GM21447 (cell line): ENCODE measurements around the gene LMX1B.
"Not testable (repeated sequence)": the region's sequence is repeated elsewhere in the genome, so short reads cannot be mapped to it uniquely, and the experiment has no call there.

Experiments
- ATAC-seq: cut with Tn5 transposase; IDR thresholded peaks from one replicate; pipeline ENCODE4 v1.9.1; 2021; ENCODE audit not compliant: unreplicated experiment

Gene LMX1B

DNA sequence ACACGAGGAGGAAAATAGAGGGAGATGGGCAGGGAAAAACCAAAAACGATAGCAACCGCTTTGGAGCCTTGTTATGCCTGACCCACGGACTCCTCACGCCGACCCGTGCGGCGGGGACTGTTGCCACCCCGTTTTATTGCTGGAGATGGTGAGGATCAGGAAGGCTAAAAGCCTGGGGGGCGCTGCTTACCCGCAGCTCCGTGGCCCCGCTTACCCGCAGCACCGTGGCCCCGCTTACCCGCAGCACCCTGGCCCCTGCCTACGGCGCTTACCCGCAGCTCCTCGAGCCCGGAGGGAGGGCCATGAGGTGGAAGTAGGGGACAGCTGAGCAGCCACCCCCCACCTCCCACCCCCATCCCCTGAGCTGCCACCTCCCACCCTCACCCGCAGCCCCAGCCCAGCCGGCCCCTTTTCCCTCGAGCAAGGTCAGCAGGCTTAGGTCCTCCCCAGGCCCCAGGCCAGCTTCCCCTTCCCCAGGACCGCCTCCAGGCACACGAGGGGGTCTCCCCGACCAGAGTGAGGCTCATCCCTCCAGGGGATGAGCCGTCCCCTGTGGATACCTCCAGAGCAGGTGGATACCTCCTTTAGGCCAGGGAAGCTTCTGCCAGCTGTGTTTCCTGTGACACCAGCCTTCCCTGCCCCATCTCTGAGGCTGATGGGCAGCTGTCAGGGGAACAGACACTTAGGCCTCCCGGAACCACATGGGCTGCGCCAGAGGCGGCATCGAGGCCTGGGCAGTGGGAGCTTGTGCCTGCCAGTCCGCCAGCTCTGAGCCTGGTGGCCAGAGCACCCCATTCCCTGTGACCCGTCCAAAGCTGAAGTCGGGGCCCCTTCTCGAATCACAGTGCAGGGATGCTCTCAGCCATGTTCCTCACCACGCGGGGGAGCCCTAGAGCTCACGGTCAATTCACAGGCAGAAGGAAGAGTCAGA is 92.3 kb downstream of the LMX1B start:
- ATAC-seq = no peak

DNA sequence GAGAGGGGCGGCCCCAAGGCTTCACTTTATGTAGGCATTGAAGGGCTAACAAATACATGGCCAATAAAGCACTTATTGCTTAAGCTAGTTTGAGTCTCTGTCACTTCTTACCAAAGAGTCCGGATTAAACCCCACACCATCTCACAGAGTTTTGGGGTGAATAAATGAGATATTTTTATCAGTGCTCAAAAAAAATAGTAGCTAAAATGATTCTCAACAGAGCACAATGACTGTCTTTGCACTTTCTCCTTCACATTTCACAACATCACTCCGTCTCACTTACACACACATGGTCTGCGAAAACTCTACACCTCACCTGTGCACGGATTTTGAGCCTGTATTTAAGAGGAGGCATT is 92.9 kb downstream of the LMX1B start:
- no peak for ATAC-seq

DNA sequence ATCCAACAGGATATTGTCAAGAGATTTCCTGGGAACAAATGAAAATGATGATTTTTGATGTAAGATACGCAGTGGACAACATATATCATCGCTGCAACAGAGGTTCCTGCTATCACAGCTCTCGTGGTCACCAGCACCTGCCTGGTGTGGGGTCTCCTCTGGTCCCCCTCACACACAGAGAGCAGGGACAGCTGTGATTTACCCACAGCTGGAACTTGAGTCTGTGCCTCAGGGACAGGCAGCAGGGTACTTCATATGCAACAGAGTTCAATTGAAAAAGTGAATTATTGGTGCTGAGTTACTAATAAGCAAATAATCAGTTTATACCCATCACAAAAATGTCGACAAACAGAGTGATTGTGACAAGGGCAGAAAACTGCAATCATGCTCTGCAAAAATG is 93.4 kb downstream of the LMX1B start:
- ATAC-seq = no peak

DNA sequence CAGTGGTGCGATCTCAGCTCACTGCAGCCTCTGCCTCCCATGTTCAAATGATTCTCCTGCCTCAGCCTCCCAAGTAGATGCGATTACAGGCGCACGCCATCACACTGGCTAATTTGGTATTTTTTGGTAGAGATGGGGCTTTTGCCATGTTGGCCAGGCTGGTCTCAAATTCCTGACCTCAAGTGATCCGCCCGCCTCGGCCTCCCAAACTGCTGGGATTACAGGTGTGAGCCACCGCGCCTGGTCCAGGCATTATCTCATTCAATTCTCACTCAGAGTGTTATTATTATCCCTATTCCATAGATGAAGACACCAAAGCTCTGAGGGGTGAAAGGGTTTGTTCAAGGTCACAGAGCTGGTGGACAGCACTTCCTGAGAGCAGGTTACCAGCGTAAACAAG is 94.0 kb downstream of the LMX1B start:
- ATAC-seq = not testable (repeated sequence)

DNA sequence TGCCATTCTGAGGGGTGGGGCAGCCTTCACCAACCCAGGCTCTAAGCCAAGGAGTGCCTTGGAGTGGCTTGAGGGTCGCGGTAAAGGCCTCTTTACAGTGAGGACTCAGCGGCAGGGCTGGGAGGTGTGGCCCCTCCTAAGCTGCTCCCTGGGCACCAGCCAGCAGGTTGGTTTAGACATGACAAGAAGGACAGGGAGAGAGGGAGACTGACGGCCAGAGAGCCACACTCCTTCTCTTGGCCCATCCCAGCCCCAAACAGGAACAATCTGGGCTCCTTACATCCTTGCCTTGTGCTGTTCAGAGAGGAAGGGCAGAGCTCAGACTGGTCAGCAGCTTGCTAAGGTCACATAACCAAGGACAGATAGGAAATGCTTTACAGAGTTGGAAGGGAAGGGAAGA is 94.5 kb downstream of the LMX1B start:
- ATAC-seq = no peak

DNA sequence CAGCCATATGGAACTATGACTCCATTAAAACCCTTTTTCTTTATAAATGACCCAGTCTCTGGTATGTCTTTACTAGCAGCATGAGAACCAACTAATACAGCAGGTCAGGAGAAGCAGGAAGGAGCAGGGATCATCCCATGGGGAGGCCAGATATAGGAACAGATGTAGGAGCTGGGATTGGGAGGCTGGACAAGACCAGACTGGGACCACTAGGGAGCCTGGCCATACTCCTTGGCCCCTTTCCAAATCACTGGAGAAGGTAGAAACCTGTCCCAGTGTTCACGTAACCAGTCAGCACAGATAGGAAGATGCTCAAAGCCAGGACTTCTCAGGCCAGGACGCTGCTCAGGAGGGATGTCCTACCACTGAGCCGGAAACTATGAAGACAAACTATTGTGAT is 95.5 kb downstream of the LMX1B start:
- ATAC-seq = no peak

DNA sequence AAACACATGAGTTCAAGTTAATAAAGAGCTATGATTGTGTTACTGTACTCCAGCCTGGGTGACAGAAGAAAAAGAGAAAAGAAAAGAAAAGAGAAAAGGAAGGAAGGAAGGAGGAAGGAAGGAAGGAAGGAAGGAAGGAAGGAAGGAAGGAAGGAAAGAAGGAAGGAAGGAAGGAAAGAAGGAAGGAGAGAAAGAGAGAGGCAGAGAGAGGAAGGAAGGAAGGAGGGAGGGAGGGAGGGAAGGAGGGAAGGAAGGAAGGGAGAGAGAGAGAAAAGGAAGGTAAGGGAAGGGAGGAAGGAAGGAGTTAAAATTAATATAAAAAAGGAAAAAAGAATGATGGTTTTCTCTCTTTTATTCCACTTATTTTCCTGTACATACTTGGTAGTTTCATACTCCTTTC is 101.7 kb downstream of the LMX1B start:
- no peak for ATAC-seq

DNA sequence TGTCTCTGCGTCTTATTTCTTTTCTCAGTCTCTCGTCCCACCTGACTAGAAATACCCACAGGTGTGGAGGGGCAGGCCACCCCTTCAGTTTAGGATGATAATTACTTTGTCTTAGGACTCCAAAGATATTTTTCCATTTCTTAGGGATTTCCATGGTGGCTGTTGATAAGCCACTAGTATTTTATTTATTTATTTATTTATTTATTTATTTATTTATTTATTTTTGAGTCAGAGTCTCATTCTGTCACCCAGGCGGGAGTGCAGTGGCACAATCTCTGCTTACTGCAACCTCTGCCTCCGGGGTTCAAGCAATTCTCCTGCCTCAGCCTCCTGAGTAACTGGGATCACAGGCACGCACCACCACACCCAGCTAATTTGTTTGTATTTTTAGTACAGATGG is 103.7 kb downstream of the LMX1B start:
- not testable (repeated sequence) for ATAC-seq

DNA sequence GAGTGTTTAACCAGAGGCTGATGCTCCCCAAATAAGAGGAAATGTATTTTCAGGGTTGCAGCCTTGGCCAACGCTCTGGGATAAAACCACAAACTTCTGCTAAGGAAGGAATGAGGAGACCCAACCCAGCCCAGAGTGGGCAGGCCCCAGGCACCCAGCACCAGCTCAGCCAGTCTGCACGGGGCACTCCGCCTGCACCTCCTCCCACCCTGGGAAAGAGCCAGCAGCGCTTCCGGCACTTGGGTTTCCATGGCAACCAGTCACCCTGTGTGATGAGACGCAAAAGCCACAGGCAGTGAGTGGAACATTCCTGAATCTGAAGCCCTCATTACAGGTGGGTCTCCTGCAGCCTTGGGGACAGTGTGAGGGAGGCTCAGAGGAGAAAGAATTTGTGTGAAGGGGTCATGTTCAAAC is 105.9 kb downstream of the LMX1B start:
- ATAC-seq = no peak

DNA sequence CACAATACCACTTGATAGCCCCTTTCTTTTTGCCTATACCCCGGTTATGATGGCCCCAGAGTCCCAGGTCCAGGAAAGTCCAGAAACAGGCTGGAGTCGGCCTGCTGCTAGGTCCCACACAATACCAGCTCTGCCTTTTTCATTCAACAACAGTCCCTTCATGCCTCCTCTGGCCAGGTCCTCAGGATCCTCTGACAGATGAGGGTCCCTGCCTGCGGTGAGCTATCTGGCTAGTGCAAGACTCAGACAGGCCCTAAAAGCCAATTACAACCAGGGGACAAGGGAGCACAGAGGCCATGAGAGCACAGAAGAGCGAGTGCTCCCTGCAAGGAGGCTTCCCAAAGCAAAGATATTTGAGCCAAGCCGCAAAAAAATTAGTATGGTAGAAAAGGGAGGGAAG is 106.3 kb downstream of the LMX1B start:
- no peak for ATAC-seq

DNA sequence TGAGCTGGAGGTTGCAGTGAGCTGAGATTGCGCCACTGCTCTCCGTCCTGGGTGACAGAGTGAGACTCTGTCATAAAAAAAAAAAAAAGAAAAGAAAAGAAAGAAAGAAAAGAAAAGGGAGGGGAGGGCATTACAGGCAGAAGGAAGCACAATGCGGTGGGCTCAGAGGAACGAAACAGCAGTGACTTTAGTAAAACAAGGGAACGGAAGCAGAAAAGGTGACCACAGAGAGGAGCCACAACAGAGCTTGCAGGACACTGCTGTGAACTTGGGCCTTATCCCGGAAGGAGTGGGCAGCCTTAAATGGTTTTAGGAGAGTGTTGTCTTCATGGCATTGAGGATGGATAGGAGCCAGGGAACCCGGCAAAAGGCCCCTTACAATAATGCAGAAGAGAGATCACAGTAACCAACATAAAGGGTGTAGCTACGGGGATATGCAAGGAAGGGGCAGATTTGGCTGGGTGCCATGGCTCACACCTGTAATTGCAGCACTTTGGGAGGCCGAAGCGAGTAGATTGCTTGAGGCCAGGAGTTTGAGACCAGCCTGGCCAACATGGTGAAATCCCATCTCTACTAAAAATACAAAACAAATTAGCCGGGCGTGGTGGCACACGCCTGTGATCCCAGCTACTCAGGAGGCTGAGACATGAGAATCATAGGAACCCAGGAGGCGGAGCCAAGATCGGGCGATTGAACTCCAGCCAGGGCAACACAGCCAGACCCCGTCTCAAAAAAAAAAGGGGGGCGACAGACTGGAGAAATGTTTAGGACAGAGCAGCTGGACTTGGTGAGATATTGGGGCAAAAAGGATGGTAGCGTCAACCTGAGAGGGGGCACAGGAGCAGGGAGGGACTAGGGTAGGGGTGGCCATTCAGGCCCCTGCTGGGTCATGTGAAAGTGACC is 107.2 kb downstream of the LMX1B start:
- ATAC-seq = no peak

DNA sequence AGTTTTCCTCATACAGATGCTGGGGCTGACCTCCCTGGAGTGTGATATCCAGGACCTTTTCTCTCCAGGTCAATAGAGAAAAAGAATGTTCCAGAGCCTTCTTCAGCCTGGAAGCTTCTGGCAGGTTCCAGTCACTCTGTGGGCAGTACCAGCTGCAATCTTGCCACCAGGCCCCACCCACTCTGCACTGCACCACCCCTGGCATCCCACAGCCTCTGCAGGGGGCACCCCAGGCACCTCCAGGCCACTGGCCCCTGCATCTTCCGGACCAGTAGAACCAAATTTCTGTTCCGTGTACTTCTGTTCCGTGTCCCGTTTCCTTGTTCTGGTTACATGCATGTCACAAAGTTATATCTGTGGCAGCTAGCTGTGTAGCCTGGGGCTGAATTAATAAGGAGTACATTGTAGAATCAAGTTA is 107.8 kb downstream of the LMX1B start:
- no peak for ATAC-seq

DNA sequence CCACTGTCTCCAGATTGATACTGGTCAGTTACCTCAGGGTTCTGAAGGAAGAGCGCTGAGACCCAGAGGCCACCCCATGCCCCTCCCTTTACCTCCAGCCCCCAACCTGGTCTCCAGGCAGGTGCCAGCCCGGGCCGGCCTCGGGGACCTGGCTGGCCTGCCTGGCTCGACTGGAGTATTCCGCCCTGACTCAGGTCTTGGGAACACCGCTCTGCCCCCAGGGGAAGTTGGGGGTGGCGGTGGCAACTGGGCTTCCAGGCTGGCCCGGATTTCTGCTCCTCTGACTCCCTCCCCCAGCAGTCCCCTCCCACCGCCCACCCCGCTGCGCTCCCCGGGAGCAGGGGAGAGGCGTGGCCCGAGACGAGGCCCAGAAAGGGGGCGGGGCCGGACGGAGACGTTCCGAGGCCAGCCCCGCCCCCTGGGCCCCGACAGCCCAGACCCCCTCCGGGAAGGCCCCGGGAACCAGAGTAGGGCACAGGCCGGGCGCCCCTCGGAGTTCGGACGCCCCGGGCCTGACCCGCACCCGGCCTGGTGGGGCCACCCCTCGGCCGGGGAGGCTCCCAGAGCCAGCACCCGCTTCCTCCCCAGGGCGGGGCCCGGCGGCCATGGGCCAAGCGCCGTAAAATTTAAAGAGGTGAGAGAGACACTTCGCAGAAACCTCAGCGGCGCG is 108.7 kb downstream of the LMX1B start:
- peak; percentile 67 for ATAC-seq

DNA sequence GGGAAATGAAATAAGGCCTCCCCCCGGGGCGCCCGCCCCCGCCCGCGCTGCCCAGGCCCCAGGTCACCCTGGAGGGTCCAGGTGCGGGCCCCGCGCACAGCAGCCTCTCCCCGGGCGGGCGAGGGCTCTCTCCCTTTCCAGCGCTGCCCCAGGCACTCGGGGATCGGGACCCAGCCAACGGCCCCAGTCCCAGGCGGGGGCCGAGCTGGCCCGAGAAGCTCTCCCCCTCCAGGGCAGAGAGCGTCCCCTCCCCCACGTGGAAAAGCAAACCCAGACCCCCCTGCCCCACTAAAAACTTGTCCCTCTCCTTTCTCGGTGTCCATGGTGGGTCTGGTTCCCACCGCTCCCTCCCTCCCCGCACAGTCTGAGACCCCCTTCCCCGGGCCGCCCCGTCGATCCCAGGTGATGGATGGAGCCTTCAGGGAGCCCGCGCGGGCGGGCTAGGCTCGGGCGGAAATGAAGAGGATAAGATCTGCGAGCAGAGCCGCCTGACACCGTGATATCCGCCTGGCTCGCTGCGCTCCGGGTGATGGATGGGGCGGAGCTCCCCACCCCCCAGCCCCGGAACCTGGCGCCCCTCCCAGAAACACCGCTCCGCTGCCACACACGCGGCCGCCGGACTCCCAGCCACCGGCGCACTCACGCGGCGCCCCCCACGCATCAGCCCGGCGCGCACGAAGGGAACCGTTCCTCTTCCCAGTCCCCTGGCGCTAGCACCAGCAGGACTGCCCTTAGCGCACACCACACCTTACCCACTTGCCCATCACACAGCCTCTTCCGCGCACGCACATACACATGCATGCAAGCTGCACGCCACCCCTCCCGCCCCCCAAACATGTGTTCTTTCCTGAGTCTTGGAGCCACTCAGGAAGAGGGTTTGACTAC is 109.4 kb downstream of the LMX1B start:
- peak; percentile 52 for ATAC-seq

DNA sequence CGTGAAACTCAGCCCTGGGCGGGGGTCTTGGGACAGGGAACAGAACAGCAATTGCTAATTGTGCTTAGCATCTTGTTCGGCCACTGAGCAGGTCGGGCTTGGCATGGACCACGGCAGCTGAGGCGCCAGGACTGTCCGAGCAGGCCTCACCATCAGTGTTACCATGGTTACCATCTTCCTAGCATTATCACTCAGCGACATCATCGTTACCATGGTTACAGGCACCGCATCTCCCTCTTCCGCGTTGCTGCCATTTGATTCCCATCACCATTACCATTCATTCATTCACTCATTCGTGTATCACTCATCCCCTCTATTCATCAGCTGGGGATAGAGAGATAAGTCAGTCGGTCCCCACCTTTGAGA is 110.1 kb downstream of the LMX1B start:
- no peak for ATAC-seq

DNA sequence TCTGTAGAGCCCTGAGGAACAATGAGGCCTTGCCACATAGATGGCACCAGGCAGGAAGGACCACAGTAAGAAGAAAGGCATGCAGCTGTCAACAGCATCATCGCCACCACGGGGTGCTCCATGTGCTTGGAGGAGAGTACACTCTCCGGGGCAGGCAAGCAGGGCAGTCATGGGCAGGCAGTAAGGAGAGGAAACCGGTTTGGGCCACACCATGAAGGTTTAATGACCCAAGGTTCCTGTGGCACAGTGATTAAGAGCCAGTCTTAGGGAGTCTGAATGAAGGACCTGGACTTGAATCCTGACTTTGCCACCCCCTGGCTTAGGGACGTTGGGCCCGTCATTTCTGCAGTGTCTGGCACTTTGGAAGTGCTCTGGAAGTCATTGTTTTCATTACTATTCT is 110.5 kb downstream of the LMX1B start:
- ATAC-seq = no peak

DNA sequence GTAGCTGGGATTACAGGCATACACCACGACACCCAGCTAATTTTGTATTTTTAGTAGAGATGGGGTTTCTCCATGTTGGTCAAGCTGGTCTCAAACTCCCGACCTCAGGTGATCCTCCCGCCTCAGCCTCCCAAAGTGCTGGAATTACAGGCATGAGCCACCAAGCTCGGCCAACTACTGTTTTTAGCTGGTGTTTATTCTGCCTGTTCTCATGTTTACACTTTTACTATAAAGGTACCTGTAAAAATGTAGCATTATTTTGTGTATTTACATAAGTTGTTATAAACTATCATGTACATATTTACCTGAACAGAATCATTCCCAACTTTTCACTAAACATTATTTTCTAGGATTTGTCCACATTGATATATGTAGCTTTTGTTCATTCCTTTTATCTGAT is 111.8 kb downstream of the LMX1B start:
- ATAC-seq = not testable (repeated sequence)

DNA sequence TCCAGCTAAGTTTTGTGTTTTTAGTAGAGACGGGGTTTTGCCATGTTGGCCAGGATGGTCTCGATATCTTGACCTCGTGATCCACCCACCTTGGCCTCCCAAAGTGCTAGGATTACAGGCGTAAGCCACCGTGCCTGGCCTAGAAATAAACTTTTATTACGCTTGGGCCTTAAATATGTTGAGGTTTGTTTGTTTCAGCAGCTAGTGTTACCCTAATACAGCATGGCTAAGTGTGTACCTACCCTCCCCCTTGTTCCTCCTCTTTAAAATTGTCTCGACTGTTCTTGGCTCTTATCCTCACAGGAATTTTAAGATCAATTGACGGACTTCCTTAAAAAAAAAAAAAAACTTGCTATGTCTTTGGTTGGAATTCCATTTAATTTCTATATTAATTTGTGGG is 114.5 kb downstream of the LMX1B start:
- ATAC-seq = not testable (repeated sequence)

DNA sequence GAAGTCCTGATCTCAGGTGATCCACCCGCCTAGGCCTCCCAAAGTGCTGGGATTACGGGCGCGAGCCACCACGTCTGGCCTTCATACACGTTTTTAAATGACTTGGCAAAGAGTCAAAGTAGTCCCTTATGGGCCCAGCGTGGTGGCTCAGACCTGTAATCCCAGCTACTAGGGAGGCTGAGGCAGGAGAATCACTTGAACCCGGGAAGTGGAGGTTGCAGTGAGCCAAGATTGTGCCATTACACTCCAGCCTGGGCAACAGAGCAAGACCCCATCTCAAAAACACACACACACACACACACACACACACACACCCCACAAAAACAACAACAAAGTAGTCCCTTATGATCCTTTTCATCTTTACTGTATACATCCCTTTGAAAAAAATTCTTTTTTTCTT is 116.9 kb downstream of the LMX1B start:
- not testable (repeated sequence) for ATAC-seq

DNA sequence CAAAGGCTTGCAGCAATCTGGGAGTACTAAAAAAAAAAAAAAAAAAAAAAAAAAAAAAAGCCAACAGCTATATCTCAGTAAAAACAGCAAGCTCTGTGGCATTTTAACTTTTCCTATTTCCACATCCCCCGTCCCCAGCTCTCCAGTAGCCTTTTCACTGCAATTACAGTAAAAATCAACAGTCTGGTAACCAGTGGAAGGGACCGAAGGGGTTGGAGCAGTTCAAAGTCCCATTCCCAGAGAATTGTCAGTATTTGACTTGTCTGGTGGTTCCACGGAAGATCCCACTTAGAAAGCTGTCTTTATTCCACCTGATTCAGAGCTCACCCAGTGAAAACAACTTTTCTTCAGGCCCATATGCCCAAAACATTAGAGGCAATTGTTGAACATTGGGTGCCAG is 119.3 kb downstream of the LMX1B start:
- ATAC-seq = no peak

DNA sequence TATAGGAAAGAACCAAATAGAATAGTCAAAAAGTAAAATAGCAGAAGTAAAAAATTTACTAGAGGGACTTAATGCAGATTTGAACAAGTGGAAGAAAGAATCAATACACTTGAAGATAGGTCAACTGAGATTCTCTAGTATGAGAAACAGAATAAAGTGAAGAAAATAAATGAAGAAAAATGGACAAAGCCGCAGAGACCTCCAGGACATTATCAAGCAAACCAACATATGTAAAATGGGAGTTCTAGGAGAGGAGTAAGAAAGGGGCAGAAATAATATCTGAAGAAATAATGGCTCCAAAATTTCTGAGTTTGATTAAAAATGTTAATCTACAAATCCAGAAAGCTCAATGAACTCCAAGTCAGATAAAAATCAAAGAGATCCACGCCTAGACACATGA is 121.1 kb downstream of the LMX1B start:
- ATAC-seq = no peak
